Cardiac septum (tissue), 1 donor: ENCODE data around the gene RHOG. TPM values are rescaled to one million over a fixed set of nuclear protein-coding genes. Genes with fewer than 3 reads are reported as not detected.

Source experiments
- DNase-seq: peaks from one replicate; pipeline ENCODE4 v3.0.0-alpha.2; 2020; ENCODE audit warnings: low spot score
- intact Hi-C: fragments of 100-400 bp; cut with DNase I; formaldehyde crosslinking; loops from one replicate; pipeline ENCODE4 v1.14.0; 2022
- long read RNA-seq: library from polyadenylated mRNA; unstranded; transcript quantifications from one replicate; pipeline ENCODE4 v2.0.0, GENCODE V29; 2021
- total RNA-seq: library from RNA; stranded (reverse); fragmentation: NEBNext Ultra II Directional; extraction: Animal tissue kit (Norgen Biotek cat#: 25700); gene quantifications from one replicate; pipeline ENCODE4 v1.2.1, GENCODE V29; 2021
- donor health status: DM: no; HTN: no; CAD: no.

The RHOG gene
- 27.5 TPM for total RNA-seq
- long read RNA-seq, transcript RHOG-201 (2 exons, 1,319 nt): major isoform, 11 of 24 reads
- long read RNA-seq, partial matches to known transcripts: 13 of 24 reads
- long read RNA-seq, other reads (novel, unspliced or antisense): 0 of 24 reads

- DNase-seq: peak; percentile 96
- intact Hi-C loops: loop anchor here (1.0 kb wide), 1 partner anchor 44 kb away; the partner anchor contains the start of gene NUP98
Observed at GRCh38 chr11:3840870-3841425, at the start of gene RHOG. RHOG (minus strand) TSS chr11:3840959; CDS start chr11:3828138, 12,821 bp downstream.

- intact Hi-C loops: no loop called here
- DNase-seq: no peak
Observed at GRCh38 chr11:3890014-3890413, 49.3 kb upstream of the RHOG start.

- no peak for DNase-seq
- intact Hi-C loops: no loop called here
Observed at GRCh38 chr11:3888876-3889275, 48.1 kb upstream of the RHOG start.

- no peak for DNase-seq
- intact Hi-C loops: no loop called here
Observed at GRCh38 chr11:3886985-3887384, 46.2 kb upstream of the RHOG start.

- no peak for DNase-seq
- intact Hi-C loops: no loop called here
Observed at GRCh38 chr11:3885855-3886254, 45.1 kb upstream of the RHOG start.

GRCh38 chr11:3882655-3883054 is 41.9 kb upstream of the RHOG start:
- intact Hi-C loops: no loop called here
- no peak for DNase-seq

GRCh38 chr11:3880724-3881123 is 40.0 kb upstream of the RHOG start:
- intact Hi-C loops: no loop called here
- no peak for DNase-seq

- no peak for DNase-seq
- intact Hi-C loops: no loop called here
Observed at GRCh38 chr11:3879967-3880542, 39.3 kb upstream of the RHOG start.

- intact Hi-C loops: no loop called here
- no peak for DNase-seq
Observed at GRCh38 chr11:3879216-3879966, 38.6 kb upstream of the RHOG start.

- intact Hi-C loops: no loop called here
- DNase-seq: no peak
Observed at GRCh38 chr11:3878258-3878584, 37.5 kb upstream of the RHOG start.

- intact Hi-C loops: no loop called here
- DNase-seq: no peak
Observed at GRCh38 chr11:3877364-3878257, 36.9 kb upstream of the RHOG start.

- intact Hi-C loops: no loop called here
- DNase-seq: no peak
Observed at GRCh38 chr11:3876613-3877012, 35.9 kb upstream of the RHOG start.

- no peak for DNase-seq
- intact Hi-C loops: no loop called here
Observed at GRCh38 chr11:3873712-3874349, 33.1 kb upstream of the RHOG start.

GRCh38 chr11:3867209-3868091 is 26.7 kb upstream of the RHOG start:
- intact Hi-C loops: no loop called here
- DNase-seq: no peak

GRCh38 chr11:3866836-3867208 is 26.1 kb upstream of the RHOG start:
- DNase-seq: no peak
- intact Hi-C loops: no loop called here

GRCh38 chr11:3866206-3866605 is 25.4 kb upstream of the RHOG start:
- intact Hi-C loops: no loop called here
- peak; percentile 90 for DNase-seq

GRCh38 chr11:3865388-3866193 is 24.8 kb upstream of the RHOG start:
- intact Hi-C loops: no loop called here

GRCh38 chr11:3861683-3862082 is 20.9 kb upstream of the RHOG start:
- intact Hi-C loops: no loop called here
- DNase-seq: no peak

More at GRCh38 chr11:3865388-3866193, 24.8 kb upstream of the RHOG start:
- no peak for DNase-seq
